ENCODE data around the gene CDC45. TPM values are rescaled to one million over a fixed set of nuclear protein-coding genes. Genes with fewer than 3 reads are reported as not detected.
"Not testable (repeated sequence)": the region's sequence is repeated elsewhere in the genome, so short reads cannot be mapped to it uniquely, and the experiment has no call there.

Gene CDC45
- total RNA-seq, 4 donors from 2014 or later, result 0.98 TPM; not detected in 3

DNA sequence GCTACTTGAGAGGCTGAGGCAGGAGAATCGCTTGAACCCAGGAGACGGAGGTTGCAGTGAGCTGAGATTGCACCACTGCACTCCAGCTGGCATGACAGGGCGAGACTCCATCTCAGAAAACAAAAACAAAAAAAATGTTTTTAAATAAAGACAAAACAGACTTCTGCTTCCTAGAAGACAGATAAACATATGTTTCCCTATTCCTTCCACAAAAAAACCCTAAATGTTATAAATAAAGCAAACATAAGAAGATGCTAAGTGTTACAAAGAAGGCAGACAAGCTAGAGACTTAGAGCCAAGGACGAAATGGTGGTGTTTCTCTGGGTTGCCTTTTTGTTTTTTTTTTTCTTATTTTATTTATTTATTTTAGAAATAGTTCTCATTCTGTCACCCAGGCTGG is 50.1 kb downstream of the CDC45 start:
- DNase-seq (ENCODE audit: low spot score in 2 of 2), result no peak
- TF ChIP-seq, protein P1, sequence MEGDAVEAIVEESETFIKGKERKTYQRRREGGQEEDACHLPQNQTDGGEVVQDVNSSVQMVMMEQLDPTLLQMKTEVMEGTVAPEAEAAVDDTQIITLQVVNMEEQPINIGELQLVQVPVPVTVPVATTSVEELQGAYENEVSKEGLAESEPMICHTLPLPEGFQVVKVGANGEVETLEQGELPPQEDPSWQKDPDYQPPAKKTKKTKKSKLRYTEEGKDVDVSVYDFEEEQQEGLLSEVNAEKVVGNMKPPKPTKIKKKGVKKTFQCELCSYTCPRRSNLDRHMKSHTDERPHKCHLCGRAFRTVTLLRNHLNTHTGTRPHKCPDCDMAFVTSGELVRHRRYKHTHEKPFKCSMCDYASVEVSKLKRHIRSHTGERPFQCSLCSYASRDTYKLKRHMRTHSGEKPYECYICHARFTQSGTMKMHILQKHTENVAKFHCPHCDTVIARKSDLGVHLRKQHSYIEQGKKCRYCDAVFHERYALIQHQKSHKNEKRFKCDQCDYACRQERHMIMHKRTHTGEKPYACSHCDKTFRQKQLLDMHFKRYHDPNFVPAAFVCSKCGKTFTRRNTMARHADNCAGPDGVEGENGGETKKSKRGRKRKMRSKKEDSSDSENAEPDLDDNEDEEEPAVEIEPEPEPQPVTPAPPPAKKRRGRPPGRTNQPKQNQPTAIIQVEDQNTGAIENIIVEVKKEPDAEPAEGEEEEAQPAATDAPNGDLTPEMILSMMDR (IDR thresholded peaks at IDR 0.05), result no peak
- TF ChIP-seq EP300 (IDR thresholded peaks at IDR 0.05) (no peak), POLR2A (IDR thresholded peaks at IDR 0.05) (no peak)
- Histone ChIP-seq H3K27me3 (peaks cover 0 to 23% of the 10 kb centered on the region in 2 donors), H3K4me1 (peaks cover 0 to 3% (median 0%) of the 10 kb centered on the region in 4 donors), H3K36me3 (no peaks in the 10 kb centered on the region), H3K9me3 (no peaks in the 10 kb centered on the region), H3K27ac (no peak overlapping the region), H3K4me3 (no peak overlapping the region)
- WGBS, 2 donors, result 79 to 85% methylated on average over 4 of the region's 4 CpGs

DNA sequence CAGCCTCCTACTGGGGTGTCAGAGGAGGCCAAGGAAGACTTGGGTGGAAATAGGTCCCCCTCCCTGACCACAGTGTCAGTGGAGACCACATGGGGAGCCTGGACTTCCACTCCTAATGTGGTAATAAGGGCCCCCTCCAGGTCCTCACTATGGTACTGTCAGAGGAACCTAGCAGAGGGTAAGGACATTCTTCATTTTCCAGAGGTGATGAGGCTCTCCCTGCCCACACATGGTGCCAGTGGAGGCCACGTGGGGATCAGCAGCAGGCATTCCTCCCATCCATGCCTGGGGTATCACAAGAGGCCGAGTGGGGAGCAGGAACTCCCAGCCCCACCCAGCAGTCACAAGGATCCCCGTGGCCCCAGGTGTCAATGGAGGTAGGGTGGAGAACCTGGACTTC is 51.0 kb downstream of the CDC45 start:
- no peak for DNase-seq (ENCODE audit: low spot score in 2 of 2)
- 57 to 69% methylated on average over 3 of the region's 3 CpGs for WGBS, 2 donors

DNA sequence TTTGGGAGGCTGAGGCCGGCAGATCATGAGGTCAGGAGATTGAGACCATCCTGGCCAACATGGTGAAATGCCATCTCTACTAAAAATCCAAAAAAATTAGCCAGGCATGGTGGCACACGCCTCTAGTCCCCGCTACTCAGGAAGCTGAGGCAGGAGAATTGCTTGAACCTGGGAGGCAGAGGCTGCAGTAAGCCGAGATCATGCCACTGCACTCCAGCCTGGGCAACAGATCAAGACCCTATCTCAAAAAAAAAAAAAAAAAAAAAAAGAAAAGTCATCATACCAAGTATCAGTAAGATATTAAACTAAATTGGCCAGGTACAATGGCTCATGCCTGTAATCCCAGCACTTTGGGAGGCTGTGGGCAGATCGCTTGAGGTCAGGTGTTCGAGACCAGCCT is 51.6 kb downstream of the CDC45 start:
- 87 to 95% methylated on average over 6 of the region's 6 CpGs for WGBS, 2 donors
- not testable (repeated sequence) for H3K4me3 ChIP-seq

More for the DNA sequence above, 51.0 kb downstream of the CDC45 start:
- peaks cover 0 to 13% of the 10 kb centered on the region in 2 donors for H3K27me3 ChIP-seq
- H3K27ac ChIP-seq, result no peak overlapping the region
- H3K4me1 ChIP-seq, result no peaks in the 10 kb centered on the region
- TF ChIP-seq POLR2A (IDR thresholded peaks at IDR 0.05), result no peak
- no peak for TF ChIP-seq EP300 (IDR thresholded peaks at IDR 0.05)
- TF ChIP-seq, protein P1 (IDR thresholded peaks at IDR 0.05), result no peak
- H3K36me3 ChIP-seq, result no peaks in the 10 kb centered on the region
- no peak overlapping the region for H3K4me3 ChIP-seq
- H3K9me3 ChIP-seq, result no peaks in the 10 kb centered on the region

DNA sequence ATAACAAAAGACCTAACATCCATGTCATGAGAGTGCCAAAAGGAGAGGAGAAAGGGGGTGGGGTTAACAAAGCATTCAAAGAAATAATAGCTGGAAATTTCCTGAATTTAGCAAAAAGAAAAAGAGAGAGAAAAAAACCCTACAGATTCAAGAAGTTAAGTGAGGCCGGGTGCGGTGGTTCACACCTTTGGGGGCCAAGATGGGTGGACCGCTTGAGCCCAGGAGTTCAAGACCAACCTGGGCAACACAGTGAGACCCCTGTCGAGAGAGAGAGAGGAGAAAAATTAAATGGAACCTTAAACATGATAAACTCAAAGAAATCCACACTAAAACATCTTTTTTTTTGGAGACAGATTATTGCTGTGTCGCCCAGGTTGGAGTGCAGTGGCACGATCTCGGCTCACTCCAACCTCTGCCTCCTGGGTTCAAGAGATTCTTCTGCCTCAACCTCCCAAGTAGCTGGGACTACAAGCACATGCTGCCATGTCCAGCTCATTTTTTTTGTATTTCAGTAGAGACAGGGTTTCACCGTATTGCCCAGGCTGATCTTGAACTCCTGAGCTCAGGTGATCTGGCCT is 53.4 kb downstream of the CDC45 start:
- no peak for DNase-seq (ENCODE audit: low spot score in 2 of 2)
- Histone ChIP-seq H3K27ac (no peak overlapping the region), H3K4me1 (no peaks in the 10 kb centered on the region), H3K27me3 (no peaks in the 10 kb centered on the region), H3K36me3 (no peaks in the 10 kb centered on the region), H3K9me3 (no peaks in the 10 kb centered on the region), H3K4me3 (no peak overlapping the region)
- WGBS, 2 donors, result 84 to 87% methylated on average over 8 of the region's 8 CpGs
- TF ChIP-seq EP300 (IDR thresholded peaks at IDR 0.05) (no peak), POLR2A (IDR thresholded peaks at IDR 0.05) (no peak)
- TF ChIP-seq, protein P1 (IDR thresholded peaks at IDR 0.05), result no peak

More for the DNA sequence above, 51.6 kb downstream of the CDC45 start:
- not testable (repeated sequence) for H3K9me3 ChIP-seq; H3K27ac ChIP-seq; H3K36me3 ChIP-seq; DNase-seq (ENCODE audit: low spot score in 2 of 2); H3K4me1 ChIP-seq; H3K27me3 ChIP-seq

DNA sequence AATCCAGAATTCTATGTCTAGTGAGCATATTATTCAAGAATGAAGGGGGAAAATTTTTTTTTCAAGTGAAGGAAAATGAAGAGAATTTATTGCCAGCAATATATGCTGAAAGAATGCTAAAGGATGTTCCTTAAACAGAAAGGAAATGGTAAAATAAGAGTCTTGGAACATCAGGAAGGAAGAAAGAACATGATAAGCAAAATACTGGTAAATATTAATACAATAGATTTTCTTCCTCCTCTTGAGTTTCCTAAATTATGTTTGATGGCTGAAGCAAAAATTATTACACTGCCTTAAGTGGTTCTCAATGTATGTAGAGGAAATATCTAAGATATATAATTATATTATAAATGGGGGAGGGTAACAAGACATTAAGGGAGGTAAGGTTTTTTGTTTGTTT is 54.1 kb downstream of the CDC45 start:
- Histone ChIP-seq H3K36me3 (no peaks in the 10 kb centered on the region), H3K4me3 (no peak overlapping the region), H3K4me1 (no peaks in the 10 kb centered on the region), H3K27me3 (no peaks in the 10 kb centered on the region), H3K27ac (no peak overlapping the region), H3K9me3 (no peaks in the 10 kb centered on the region)
- TF ChIP-seq POLR2A (IDR thresholded peaks at IDR 0.05) (no peak), EP300 (IDR thresholded peaks at IDR 0.05) (no peak)
- TF ChIP-seq, protein P1 (IDR thresholded peaks at IDR 0.05), result no peak
- DNase-seq (ENCODE audit: low spot score in 2 of 2), result no peak

DNA sequence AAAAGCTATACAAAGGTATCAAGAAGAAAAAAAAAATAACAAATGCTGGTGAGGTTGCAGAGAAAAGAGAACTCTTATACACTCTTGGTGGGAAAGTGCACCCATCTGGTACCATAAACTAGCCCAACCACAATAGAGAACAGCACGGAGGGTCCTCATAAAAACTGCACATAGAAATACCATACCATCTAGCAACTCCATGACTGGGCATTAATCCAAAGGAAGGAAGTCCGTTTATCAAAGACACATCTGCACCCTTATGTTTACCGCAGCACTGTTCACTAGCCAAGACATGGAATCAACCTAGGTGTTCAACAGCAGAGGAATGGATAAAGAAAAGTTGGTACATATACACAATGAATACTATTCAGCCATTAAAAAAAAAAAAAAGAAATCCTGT is 55.3 kb downstream of the CDC45 start:
- no peak for DNase-seq (ENCODE audit: low spot score in 2 of 2)
- Histone ChIP-seq H3K4me3 (no peak overlapping the region), H3K27ac (no peak overlapping the region), H3K4me1 (no peaks in the 10 kb centered on the region), H3K36me3 (no peaks in the 10 kb centered on the region), H3K9me3 (no peaks in the 10 kb centered on the region), H3K27me3 (no peaks in the 10 kb centered on the region)
- 49 to 52% methylated on average over 3 of the region's 3 CpGs for WGBS, 2 donors
- TF ChIP-seq, protein P1 (IDR thresholded peaks at IDR 0.05), result no peak
- no peak for TF ChIP-seq POLR2A (IDR thresholded peaks at IDR 0.05)
- no peak for TF ChIP-seq EP300 (IDR thresholded peaks at IDR 0.05)

All from tibial nerve (tissue), 4 donors.